Measurements from ENCODE around the gene CPNE4. TPM values are rescaled to one million over a fixed set of nuclear protein-coding genes. Genes with fewer than 3 reads are reported as not detected.

The CPNE4 gene
- total RNA-seq, 1 donor from 2014 or later, result 3.2 TPM

DNA sequence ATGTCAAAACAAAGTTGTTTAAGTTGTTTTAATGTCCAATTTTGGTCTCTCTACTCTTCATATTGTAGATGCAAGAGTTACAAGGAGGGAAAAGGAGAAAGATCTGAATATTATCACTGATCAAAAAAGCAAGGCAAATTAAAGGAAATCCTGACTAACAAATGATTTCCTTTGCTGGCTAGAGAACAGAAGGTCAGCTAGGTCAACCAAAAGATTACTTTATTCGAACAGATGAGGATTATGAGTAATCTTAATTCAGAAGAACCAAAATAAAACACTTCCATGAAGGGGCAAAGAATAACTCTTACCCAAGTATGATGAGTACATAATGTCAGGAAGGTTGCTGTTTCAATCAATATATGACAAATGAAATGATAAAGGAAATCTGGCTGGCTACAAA, 33.8 kb downstream of the CPNE4 start:
- Histone ChIP-seq H3K36me3 (no peaks in the 10 kb centered on the region), H3K4me1 (no peaks in the 10 kb centered on the region), H3K27me3 (no peaks in the 10 kb centered on the region), H3K9me3 (no peaks in the 10 kb centered on the region), H3K27ac (no peak overlapping the region), H3K4me3 (no peak overlapping the region)
- TF ChIP-seq POLR2A (IDR thresholded peaks at IDR 0.05), result no peak
- no peak for TF ChIP-seq CTCF (IDR thresholded peaks at IDR 0.05)
- no peak for TF ChIP-seq POLR2AphosphoS5 (IDR thresholded peaks at IDR 0.05; ENCODE audit: insufficient read depth in 1 of 2, low read depth in 1 of 2)
- DNase-seq (ENCODE audit: extremely low spot score in 2 of 2), result no peak
- intact Hi-C loops (cut with DNase I), result no loop called here

GRCh38 chr3:131998027-131998426, 36.8 kb downstream of the CPNE4 start:
- intact Hi-C loops (cut with DNase I), result no loop called here
- Histone ChIP-seq H3K27ac (no peak overlapping the region), H3K4me3 (no peak overlapping the region), H3K36me3 (no peaks in the 10 kb centered on the region), H3K27me3 (no peaks in the 10 kb centered on the region), H3K9me3 (no peaks in the 10 kb centered on the region), H3K4me1 (no peaks in the 10 kb centered on the region)
- TF ChIP-seq CTCF (IDR thresholded peaks at IDR 0.05), result no peak
- TF ChIP-seq POLR2AphosphoS5 (IDR thresholded peaks at IDR 0.05; ENCODE audit: insufficient read depth in 1 of 2, low read depth in 1 of 2), result no peak
- TF ChIP-seq POLR2A (IDR thresholded peaks at IDR 0.05), result no peak
- DNase-seq (ENCODE audit: extremely low spot score in 2 of 2), result no peak

DNA sequence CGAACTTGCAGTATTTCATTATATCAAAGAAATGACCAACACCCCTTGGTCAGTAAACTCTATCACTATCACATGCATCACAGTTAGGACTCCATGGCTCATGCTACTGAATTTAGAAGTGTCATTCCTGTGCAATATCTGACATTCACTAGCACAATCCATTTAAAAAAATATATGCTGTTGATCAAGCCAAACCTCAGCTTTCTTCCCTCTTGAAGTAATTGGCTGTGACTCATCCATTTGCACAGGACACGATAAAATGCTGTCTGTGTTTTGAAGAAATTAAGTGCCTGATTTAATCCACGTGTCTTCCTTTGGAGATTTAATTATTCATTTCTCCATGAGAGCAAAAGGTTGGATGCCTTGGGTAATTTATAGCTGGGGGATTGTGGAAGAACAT, 38.9 kb downstream of the CPNE4 start:
- intact Hi-C loops (cut with DNase I), result no loop called here

DNA sequence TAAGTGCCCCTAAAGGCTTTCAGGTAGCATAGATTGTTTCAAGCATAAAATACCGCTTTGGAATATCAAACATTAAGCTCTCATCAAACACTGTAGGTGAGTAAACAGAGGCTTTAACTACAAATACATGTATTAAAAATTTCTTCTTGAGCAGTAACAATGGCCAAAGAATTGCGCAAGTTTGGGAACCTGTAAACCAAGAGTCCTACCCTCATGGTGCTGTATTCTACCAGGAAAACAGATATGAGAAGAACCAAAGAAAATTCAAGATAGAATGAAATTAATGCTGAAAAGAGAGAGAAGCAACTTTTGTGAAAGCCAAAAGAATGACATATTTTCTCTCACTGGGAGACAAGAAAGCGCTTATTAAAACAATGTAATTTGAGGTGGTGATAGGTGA, 45.5 kb downstream of the CPNE4 start:
- H3K4me1 ChIP-seq, result no peaks in the 10 kb centered on the region
- H3K4me3 ChIP-seq, result no peak overlapping the region
- H3K27ac ChIP-seq, result no peak overlapping the region
- intact Hi-C loops (cut with DNase I), result no loop called here
- H3K9me3 ChIP-seq, result no peaks in the 10 kb centered on the region
- H3K36me3 ChIP-seq, result no peaks in the 10 kb centered on the region
- no peak for TF ChIP-seq POLR2AphosphoS5 (IDR thresholded peaks at IDR 0.05; ENCODE audit: insufficient read depth in 1 of 2, low read depth in 1 of 2)
- TF ChIP-seq CTCF (IDR thresholded peaks at IDR 0.05), result no peak
- TF ChIP-seq POLR2A (IDR thresholded peaks at IDR 0.05), result no peak
- no peak for DNase-seq (ENCODE audit: extremely low spot score in 2 of 2)
- no peaks in the 10 kb centered on the region for H3K27me3 ChIP-seq

More for the DNA sequence above, 38.9 kb downstream of the CPNE4 start:
- Histone ChIP-seq H3K27ac (no peak overlapping the region), H3K27me3 (no peaks in the 10 kb centered on the region), H3K9me3 (no peaks in the 10 kb centered on the region), H3K36me3 (no peaks in the 10 kb centered on the region), H3K4me1 (no peaks in the 10 kb centered on the region), H3K4me3 (no peak overlapping the region)
- no peak for TF ChIP-seq POLR2AphosphoS5 (IDR thresholded peaks at IDR 0.05; ENCODE audit: insufficient read depth in 1 of 2, low read depth in 1 of 2)
- no peak for TF ChIP-seq CTCF (IDR thresholded peaks at IDR 0.05)
- no peak for TF ChIP-seq POLR2A (IDR thresholded peaks at IDR 0.05)
- no peak for DNase-seq (ENCODE audit: extremely low spot score in 2 of 2)

GRCh38 chr3:131988209-131988608, 46.6 kb downstream of the CPNE4 start:
- TF ChIP-seq CTCF (IDR thresholded peaks at IDR 0.05) (no peak), POLR2A (IDR thresholded peaks at IDR 0.05) (no peak), POLR2AphosphoS5 (IDR thresholded peaks at IDR 0.05; ENCODE audit: insufficient read depth in 1 of 2, low read depth in 1 of 2) (no peak)
- Histone ChIP-seq H3K36me3 (no peaks in the 10 kb centered on the region), H3K27me3 (no peaks in the 10 kb centered on the region), H3K27ac (no peak overlapping the region), H3K9me3 (no peaks in the 10 kb centered on the region), H3K4me3 (no peak overlapping the region), H3K4me1 (no peaks in the 10 kb centered on the region)
- no peak for DNase-seq (ENCODE audit: extremely low spot score in 2 of 2)
- intact Hi-C loops (cut with DNase I), result no loop called here

All from vagina (tissue), 2 donors.